RWPE2 (cell line): ENCODE results near the gene NPFFR1.

ENCODE experiments used
- ATAC-seq: fragments of 200-7000 bp; cut with Tn5 transposase; 3 replicates; pipeline ENCODE4 v1.9.1; 2021; ENCODE audit warnings: low read depth
- DNase-seq: peaks from one replicate; pipeline ENCODE4 v3.0.0-alpha.2; 2020; ENCODE audit warnings: low spot score
- H3K27ac ChIP-seq: fragments of 450-650 bp; 2 replicates; pipeline ENCODE4 v1.5.1; 2017; ENCODE audit warnings: mild to moderate bottlenecking; ENCODE audit not compliant: poor library complexity, severe bottlenecking
- H3K27me3 ChIP-seq: fragments of 250-450 bp; sonication (Bioruptor Pico); 2 replicates; pipeline ENCODE4 v1.5.1; 2021; ENCODE audit warnings: mild to moderate bottlenecking, moderate library complexity; ENCODE audit not compliant: insufficient read depth, poor library complexity, severe bottlenecking
- H3K36me3 ChIP-seq: fragments of 250-450 bp; sonication (Bioruptor Pico); 2 replicates; pipeline ENCODE4 v1.5.1; 2020; ENCODE audit warnings: low read depth, mild to moderate bottlenecking, moderate library complexity
- H3K4me1 ChIP-seq: fragments of 250-450 bp; sonication (Bioruptor Pico); 2 replicates; pipeline ENCODE4 v1.5.1; 2021; ENCODE audit warnings: mild to moderate bottlenecking, moderate library complexity; ENCODE audit not compliant: insufficient read depth, poor library complexity, severe bottlenecking
- H3K4me3 ChIP-seq: fragments of 250-450 bp; sonication (Bioruptor Pico); 2 replicates; pipeline ENCODE4 v1.5.1; 2021; ENCODE audit warnings: mild to moderate bottlenecking, moderate library complexity; ENCODE audit not compliant: severe bottlenecking
- H3K9me3 ChIP-seq: fragments of 250-450 bp; sonication (Bioruptor Pico); 2 replicates; pipeline ENCODE4 v1.5.1; 2021; ENCODE audit warnings: mild to moderate bottlenecking, moderate library complexity; ENCODE audit not compliant: severe bottlenecking
- TF ChIP-seq, protein P1 (sequence below): fragments of 450-650 bp; IDR thresholded peaks from one replicate; pipeline ENCODE4 v1.5.1; 2017; ENCODE audit warnings: mild to moderate bottlenecking, moderate library complexity; ENCODE audit not compliant: poor library complexity, severe bottlenecking

Gene NPFFR1

DNA sequence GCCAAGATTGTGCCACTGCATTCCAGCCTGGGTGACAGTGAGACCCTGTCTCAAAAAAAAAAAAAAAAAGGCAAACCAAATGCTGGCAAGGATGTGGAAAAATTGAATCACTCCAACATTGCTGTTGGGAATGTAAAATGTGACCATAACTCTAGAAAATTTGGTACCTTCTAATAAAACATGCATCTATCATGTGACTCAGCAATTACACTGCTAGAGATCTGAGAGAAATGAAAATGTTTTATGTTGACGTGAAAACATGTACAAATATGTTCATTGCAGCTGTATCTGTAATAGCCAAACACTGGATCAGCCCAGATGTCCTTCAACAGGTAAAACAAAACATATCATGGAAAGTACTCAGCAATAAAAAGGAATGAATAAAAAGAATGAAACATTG, 82.7 kb downstream of the NPFFR1 start:
- Histone ChIP-seq H3K27ac (no peak overlapping the region), H3K4me1 (no peaks in the 10 kb centered on the region), H3K36me3 (peaks cover 78% of the 10 kb centered on the region), H3K27me3 (no peaks in the 10 kb centered on the region), H3K4me3 (no peak overlapping the region), H3K9me3 (no peaks in the 10 kb centered on the region)
- no peak for DNase-seq
- no peak for ATAC-seq
- TF ChIP-seq, protein P1, sequence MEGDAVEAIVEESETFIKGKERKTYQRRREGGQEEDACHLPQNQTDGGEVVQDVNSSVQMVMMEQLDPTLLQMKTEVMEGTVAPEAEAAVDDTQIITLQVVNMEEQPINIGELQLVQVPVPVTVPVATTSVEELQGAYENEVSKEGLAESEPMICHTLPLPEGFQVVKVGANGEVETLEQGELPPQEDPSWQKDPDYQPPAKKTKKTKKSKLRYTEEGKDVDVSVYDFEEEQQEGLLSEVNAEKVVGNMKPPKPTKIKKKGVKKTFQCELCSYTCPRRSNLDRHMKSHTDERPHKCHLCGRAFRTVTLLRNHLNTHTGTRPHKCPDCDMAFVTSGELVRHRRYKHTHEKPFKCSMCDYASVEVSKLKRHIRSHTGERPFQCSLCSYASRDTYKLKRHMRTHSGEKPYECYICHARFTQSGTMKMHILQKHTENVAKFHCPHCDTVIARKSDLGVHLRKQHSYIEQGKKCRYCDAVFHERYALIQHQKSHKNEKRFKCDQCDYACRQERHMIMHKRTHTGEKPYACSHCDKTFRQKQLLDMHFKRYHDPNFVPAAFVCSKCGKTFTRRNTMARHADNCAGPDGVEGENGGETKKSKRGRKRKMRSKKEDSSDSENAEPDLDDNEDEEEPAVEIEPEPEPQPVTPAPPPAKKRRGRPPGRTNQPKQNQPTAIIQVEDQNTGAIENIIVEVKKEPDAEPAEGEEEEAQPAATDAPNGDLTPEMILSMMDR, result no peak

DNA sequence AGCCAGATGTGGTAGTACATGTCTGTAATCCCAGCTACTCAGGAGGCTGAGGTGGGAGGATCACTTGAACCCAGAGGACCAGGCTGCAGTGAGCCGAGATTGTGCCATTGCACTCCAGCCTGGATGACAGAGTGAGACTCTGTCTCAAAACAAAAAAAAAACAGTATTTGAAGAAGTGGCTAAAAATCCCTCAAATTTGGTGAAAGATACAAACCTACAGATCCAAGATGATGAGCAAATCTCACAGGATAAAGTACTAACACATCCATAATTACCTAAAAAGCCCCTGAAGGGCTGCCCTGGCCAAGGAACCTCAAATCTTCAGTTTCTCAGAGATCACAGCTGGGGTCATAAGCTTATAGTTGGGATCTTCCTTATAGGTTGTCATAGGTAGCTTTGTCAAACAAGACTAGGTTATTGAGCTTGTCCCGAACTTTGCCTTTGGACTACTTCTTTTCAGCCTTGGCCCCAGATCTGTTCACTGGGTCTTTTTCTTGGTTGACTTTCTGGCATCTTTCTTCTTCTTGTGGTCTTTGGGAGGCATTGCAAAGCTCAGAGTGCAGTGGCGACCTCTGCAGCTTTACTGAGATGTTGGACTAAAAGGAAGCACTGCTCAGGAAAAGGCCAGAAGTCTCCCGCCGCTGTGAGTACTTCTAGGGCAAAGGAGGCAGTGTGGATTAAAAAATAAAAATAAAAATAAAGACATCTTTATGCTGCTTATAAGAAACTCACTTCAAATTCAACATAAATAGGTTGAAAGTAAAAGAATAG, 84.9 kb downstream of the NPFFR1 start:
- Histone ChIP-seq H3K9me3 (no peaks in the 10 kb centered on the region), H3K27ac (no peak overlapping the region), H3K36me3 (peaks cover 56% of the 10 kb centered on the region), H3K4me3 (no peak overlapping the region), H3K27me3 (no peaks in the 10 kb centered on the region), H3K4me1 (peaks cover 5% of the 10 kb centered on the region)
- TF ChIP-seq, protein P1, result no peak
- ATAC-seq (no peak), DNase-seq (no peak)
